Upper lobe of left lung (tissue), 4 donors: ENCODE results near the gene HOXA4.

ENCODE experiments used
- POLR2A ChIP-seq, 4 donors: fragments of 450-650 bp; IDR thresholded peaks; one replicate each; pipeline ENCODE4 v1.5.1; 2016 to 2017; ENCODE audit warnings: antibody characterized with exemption in 4 of 4, mild to moderate bottlenecking in 2 of 4
- POLR2AphosphoS5 ChIP-seq, 2 donors: sonication (generic); formaldehyde crosslinking; IDR thresholded peaks; one replicate each; pipeline ENCODE4 v1.5.1; 2017; ENCODE audit warnings: antibody characterized with exemption in 2 of 2
- TF ChIP-seq, protein P1 (sequence below), 6 experiments: fragments of 450-650 bp in 4 of 6; fragments of 200-600 bp in 2 of 6; sonication (generic) in 2 of 6; IDR thresholded peaks; one replicate each; pipeline ENCODE4 v1.5.1; 2016 to 2019; ENCODE audit warnings: antibody characterized with exemption in 6 of 6

DNA sequence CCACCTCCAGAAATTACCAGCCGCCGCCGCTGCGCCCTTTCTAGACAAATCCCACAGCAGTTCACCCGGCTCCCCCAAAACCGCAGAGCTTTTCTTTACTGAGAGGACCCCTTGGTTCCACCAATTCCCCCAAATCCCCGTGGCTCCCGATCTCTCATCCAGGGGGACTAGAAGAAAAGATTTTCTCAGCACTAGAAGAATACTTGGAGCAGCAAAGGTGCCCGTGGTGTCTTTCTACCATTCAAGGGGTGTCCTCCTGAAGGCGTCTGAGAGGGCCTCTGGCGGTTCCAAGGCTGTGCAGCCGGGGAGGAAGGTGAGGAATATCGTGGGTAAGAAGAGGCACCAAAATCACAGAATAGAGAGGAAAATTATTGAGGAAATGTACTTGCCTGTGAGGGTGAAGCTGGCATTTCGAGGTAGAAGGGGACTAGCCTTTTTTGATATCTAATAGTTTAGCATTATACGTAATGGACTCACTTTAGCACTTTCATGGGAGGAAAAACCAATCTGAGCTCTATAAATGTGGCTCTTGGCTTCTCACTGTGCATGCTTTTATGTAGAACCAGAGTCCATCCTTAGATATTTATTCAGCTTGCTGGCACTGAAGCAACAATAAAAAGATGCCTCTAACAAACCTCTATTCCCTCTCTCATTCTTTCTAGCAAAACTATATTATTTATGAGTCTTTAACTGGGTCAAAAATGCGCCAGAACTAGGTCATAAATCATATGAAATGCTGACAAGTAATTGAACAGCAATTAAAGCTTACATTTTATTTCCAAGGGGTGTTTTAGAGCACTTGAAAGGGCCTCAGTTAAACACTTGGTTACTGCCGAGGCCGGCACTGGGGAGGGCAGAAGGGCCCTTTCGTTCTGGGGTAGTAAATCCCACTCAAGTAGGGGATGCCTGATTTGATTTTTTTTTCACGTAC, 14.3 kb downstream of the HOXA4 start:
- TF ChIP-seq, protein P1, sequence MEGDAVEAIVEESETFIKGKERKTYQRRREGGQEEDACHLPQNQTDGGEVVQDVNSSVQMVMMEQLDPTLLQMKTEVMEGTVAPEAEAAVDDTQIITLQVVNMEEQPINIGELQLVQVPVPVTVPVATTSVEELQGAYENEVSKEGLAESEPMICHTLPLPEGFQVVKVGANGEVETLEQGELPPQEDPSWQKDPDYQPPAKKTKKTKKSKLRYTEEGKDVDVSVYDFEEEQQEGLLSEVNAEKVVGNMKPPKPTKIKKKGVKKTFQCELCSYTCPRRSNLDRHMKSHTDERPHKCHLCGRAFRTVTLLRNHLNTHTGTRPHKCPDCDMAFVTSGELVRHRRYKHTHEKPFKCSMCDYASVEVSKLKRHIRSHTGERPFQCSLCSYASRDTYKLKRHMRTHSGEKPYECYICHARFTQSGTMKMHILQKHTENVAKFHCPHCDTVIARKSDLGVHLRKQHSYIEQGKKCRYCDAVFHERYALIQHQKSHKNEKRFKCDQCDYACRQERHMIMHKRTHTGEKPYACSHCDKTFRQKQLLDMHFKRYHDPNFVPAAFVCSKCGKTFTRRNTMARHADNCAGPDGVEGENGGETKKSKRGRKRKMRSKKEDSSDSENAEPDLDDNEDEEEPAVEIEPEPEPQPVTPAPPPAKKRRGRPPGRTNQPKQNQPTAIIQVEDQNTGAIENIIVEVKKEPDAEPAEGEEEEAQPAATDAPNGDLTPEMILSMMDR (IDR thresholded peaks at IDR 0.05): no peak
- TF ChIP-seq POLR2A (IDR thresholded peaks at IDR 0.05) (no peak), POLR2AphosphoS5 (IDR thresholded peaks at IDR 0.05) (no peak)
